ENCODE measurements around the gene CFB.
A peak's percentile ranks its signal among the peaks of the same experiment; 100 is the strongest.

CFB gene

GRCh38 chr6:31958741-31959739 lies 13.1 kb downstream of the CFB start, which contains the start of the genes NELFE and SKIC2 (continued):
- 0 out of 2 replicates have a peak, but pooled peaks have one; percentile 29 for TF ChIP-seq ZNF843 (tag by site-specific recombination; IDR thresholded peaks at IDR 0.05)
- TF ChIP-seq ZNF776 (tag by site-specific recombination; IDR thresholded peaks at IDR 0.05; ENCODE audit: borderline replicate concordance): no peak
- peak; percentile 76; the same call in 1 of the 2 replicates for TF ChIP-seq KLF10 (tag by site-specific recombination; IDR thresholded peaks at IDR 0.05)
- no peak for TF ChIP-seq SALL2 (tag by site-specific recombination; IDR thresholded peaks at IDR 0.05; ENCODE audit: borderline replicate concordance)
- no peak for TF ChIP-seq ZNF10 (tag by site-specific recombination; IDR thresholded peaks at IDR 0.05)
- TF ChIP-seq ZNF366 (tag by site-specific recombination; conservative IDR thresholded peaks at IDR 0.05): no peak
- no peak for TF ChIP-seq ZFP41 (tag by site-specific recombination; IDR thresholded peaks at IDR 0.05; ENCODE audit: borderline replicate concordance)
- TF ChIP-seq ZNF830 (tag by site-specific recombination; IDR thresholded peaks at IDR 0.05; ENCODE audit: low read depth): no peak
- TF ChIP-seq OSR2 (tag by site-specific recombination; IDR thresholded peaks at IDR 0.05): peak; percentile 28; the same call in 1 of the 2 replicates
- TF ChIP-seq ZNF423 (tag by site-specific recombination; IDR thresholded peaks at IDR 0.05): no peak
- peak; percentile 96 for TF ChIP-seq ZNF2 (tag by site-specific recombination; IDR thresholded peaks at IDR 0.05)
- no peak for TF ChIP-seq ZNF19 (tag by site-specific recombination; IDR thresholded peaks at IDR 0.05; ENCODE audit: low read depth)
- no peak for TF ChIP-seq ZNF157 (tag by site-specific recombination; IDR thresholded peaks at IDR 0.05)
- TF ChIP-seq, protein P1, sequence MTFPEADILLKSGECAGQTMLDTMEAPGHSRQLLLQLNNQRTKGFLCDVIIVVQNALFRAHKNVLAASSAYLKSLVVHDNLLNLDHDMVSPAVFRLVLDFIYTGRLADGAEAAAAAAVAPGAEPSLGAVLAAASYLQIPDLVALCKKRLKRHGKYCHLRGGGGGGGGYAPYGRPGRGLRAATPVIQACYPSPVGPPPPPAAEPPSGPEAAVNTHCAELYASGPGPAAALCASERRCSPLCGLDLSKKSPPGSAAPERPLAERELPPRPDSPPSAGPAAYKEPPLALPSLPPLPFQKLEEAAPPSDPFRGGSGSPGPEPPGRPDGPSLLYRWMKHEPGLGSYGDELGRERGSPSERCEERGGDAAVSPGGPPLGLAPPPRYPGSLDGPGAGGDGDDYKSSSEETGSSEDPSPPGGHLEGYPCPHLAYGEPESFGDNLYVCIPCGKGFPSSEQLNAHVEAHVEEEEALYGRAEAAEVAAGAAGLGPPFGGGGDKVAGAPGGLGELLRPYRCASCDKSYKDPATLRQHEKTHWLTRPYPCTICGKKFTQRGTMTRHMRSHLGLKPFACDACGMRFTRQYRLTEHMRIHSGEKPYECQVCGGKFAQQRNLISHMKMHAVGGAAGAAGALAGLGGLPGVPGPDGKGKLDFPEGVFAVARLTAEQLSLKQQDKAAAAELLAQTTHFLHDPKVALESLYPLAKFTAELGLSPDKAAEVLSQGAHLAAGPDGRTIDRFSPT (tag by site-specific recombination; IDR thresholded peaks at IDR 0.05): no peak
- no peak for TF ChIP-seq ZNF549 (tag by site-specific recombination; IDR thresholded peaks at IDR 0.05)
- no peak for TF ChIP-seq ZNF664 (tag by site-specific recombination; IDR thresholded peaks at IDR 0.05)
- peak; percentile 96 for TF ChIP-seq ATF2 (tag by site-specific recombination; IDR thresholded peaks at IDR 0.05; ENCODE audit: low read depth)
- TF ChIP-seq ZNF791 (tag by site-specific recombination; IDR thresholded peaks at IDR 0.05): no peak
- peak; percentile 96 for TF ChIP-seq OVOL3 (tag by site-specific recombination; IDR thresholded peaks at IDR 0.05)
- TF ChIP-seq, protein P2, sequence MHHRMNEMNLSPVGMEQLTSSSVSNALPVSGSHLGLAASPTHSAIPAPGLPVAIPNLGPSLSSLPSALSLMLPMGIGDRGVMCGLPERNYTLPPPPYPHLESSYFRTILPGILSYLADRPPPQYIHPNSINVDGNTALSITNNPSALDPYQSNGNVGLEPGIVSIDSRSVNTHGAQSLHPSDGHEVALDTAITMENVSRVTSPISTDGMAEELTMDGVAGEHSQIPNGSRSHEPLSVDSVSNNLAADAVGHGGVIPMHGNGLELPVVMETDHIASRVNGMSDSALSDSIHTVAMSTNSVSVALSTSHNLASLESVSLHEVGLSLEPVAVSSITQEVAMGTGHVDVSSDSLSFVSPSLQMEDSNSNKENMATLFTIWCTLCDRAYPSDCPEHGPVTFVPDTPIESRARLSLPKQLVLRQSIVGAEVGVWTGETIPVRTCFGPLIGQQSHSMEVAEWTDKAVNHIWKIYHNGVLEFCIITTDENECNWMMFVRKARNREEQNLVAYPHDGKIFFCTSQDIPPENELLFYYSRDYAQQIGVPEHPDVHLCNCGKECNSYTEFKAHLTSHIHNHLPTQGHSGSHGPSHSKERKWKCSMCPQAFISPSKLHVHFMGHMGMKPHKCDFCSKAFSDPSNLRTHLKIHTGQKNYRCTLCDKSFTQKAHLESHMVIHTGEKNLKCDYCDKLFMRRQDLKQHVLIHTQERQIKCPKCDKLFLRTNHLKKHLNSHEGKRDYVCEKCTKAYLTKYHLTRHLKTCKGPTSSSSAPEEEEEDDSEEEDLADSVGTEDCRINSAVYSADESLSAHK (tag by site-specific recombination; IDR thresholded peaks at IDR 0.05): no peak; the same call in 1 of the 2 replicates
- peak; percentile 76; the same call in 1 of the 2 replicates for TF ChIP-seq ZSCAN30 (tag by site-specific recombination; IDR thresholded peaks at IDR 0.05)
- no peak for TF ChIP-seq ZNF626 (tag by site-specific recombination; IDR thresholded peaks at IDR 0.05)
- TF ChIP-seq, protein P3, sequence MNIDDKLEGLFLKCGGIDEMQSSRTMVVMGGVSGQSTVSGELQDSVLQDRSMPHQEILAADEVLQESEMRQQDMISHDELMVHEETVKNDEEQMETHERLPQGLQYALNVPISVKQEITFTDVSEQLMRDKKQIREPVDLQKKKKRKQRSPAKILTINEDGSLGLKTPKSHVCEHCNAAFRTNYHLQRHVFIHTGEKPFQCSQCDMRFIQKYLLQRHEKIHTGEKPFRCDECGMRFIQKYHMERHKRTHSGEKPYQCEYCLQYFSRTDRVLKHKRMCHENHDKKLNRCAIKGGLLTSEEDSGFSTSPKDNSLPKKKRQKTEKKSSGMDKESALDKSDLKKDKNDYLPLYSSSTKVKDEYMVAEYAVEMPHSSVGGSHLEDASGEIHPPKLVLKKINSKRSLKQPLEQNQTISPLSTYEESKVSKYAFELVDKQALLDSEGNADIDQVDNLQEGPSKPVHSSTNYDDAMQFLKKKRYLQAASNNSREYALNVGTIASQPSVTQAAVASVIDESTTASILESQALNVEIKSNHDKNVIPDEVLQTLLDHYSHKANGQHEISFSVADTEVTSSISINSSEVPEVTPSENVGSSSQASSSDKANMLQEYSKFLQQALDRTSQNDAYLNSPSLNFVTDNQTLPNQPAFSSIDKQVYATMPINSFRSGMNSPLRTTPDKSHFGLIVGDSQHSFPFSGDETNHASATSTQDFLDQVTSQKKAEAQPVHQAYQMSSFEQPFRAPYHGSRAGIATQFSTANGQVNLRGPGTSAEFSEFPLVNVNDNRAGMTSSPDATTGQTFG (tag by site-specific recombination; IDR thresholded peaks at IDR 0.05; ENCODE audit: borderline replicate concordance): no peak
- TF ChIP-seq ZIC2 (tag by site-specific recombination; IDR thresholded peaks at IDR 0.05): no peak; the same call in 1 of the 2 replicates
- TF ChIP-seq ZXDB (tag by site-specific recombination; IDR thresholded peaks at IDR 0.05): peak; percentile 99
- TF ChIP-seq ZNF514 (tag by site-specific recombination; IDR thresholded peaks at IDR 0.05): no peak
- TF ChIP-seq KLF8 (tag by site-specific recombination; IDR thresholded peaks at IDR 0.05): peak; percentile 92
- TF ChIP-seq ZNF610 (tag by site-specific recombination; IDR thresholded peaks at IDR 0.05; ENCODE audit: borderline replicate concordance): peak; percentile 32; the same call in 1 of the 2 replicates
- no peak for TF ChIP-seq ZFP3 (tag by site-specific recombination; IDR thresholded peaks at IDR 0.05; ENCODE audit: low read depth)

Measured in HEK293 (cell line).